HEK293 (cell line): ENCODE measurements around the gene TIAM2.

Experiments used
- BCL11B ChIP-seq: fragments of 450-650 bp; formaldehyde crosslinking; IDR thresholded peaks from 2 replicates; pipeline ENCODE4 v1.5.1; 2016; ENCODE audit warnings: low read depth, missing biosample characterization, missing genetic modification characterization
- CTCF ChIP-seq: fragments of 450-650 bp; formaldehyde crosslinking; IDR thresholded peaks from 2 replicates; pipeline ENCODE4 v1.5.1; 2016; ENCODE audit warnings: missing biosample characterization, missing genetic modification characterization
- GFI1B ChIP-seq: fragments of 450-650 bp; formaldehyde crosslinking; IDR thresholded peaks from 2 replicates; pipeline ENCODE4 v1.5.1; 2016; ENCODE audit warnings: missing biosample characterization, missing genetic modification characterization
- GLIS1 ChIP-seq: fragments of 450-650 bp; formaldehyde crosslinking; IDR thresholded peaks from 2 replicates; pipeline ENCODE4 v1.5.1; 2016; ENCODE audit warnings: missing biosample characterization, missing genetic modification characterization
- KLF10 ChIP-seq: fragments of 450-650 bp; IDR thresholded peaks from 2 replicates; pipeline ENCODE4 v1.5.1; 2018; ENCODE audit warnings: missing biosample characterization, mild to moderate bottlenecking, missing genetic modification characterization
- PRDM10 ChIP-seq: fragments of 450-650 bp; formaldehyde crosslinking; IDR thresholded peaks from 2 replicates; pipeline ENCODE4 v1.5.1; 2016; ENCODE audit warnings: missing biosample characterization, missing genetic modification characterization
- TSHZ1 ChIP-seq: fragments of 450-650 bp; formaldehyde crosslinking; IDR thresholded peaks from 2 replicates; pipeline ENCODE4 v1.5.1; 2016; ENCODE audit warnings: missing biosample characterization, missing genetic modification characterization, borderline replicate concordance
- ZBTB11 ChIP-seq: fragments of 450-650 bp; formaldehyde crosslinking; conservative IDR thresholded peaks from 2 replicates; pipeline ENCODE4 v1.5.1; 2016; ENCODE audit warnings: low read depth, missing biosample characterization, missing genetic modification characterization
- ZBTB20 ChIP-seq: fragments of 450-650 bp; formaldehyde crosslinking; IDR thresholded peaks from 2 replicates; pipeline ENCODE4 v1.5.1; 2016; ENCODE audit warnings: missing biosample characterization, missing genetic modification characterization
- ZFHX2 ChIP-seq: fragments of 450-650 bp; formaldehyde crosslinking; conservative IDR thresholded peaks from 2 replicates; pipeline ENCODE4 v1.5.1; 2016; ENCODE audit warnings: missing biosample characterization, missing genetic modification characterization
- ZNF146 ChIP-seq: fragments of 450-650 bp; formaldehyde crosslinking; IDR thresholded peaks from 2 replicates; pipeline ENCODE4 v1.5.1; 2016; ENCODE audit warnings: missing biosample characterization, missing genetic modification characterization
- ZNF157 ChIP-seq: fragments of 450-650 bp; formaldehyde crosslinking; IDR thresholded peaks from 2 replicates; pipeline ENCODE4 v1.5.1; 2016; ENCODE audit warnings: missing biosample characterization, missing genetic modification characterization
- ZNF174 ChIP-seq: fragments of 450-650 bp; formaldehyde crosslinking; IDR thresholded peaks from 2 replicates; pipeline ENCODE4 v1.5.0; 2017; ENCODE audit warnings: missing biosample characterization, mild to moderate bottlenecking, missing genetic modification characterization
- ZNF223 ChIP-seq: fragments of 450-650 bp; formaldehyde crosslinking; IDR thresholded peaks from 2 replicates; pipeline ENCODE4 v1.5.1; 2016; ENCODE audit warnings: missing biosample characterization, missing genetic modification characterization
- ZNF266 ChIP-seq: fragments of 450-650 bp; formaldehyde crosslinking; IDR thresholded peaks from 2 replicates; pipeline ENCODE4 v1.5.1; 2016; ENCODE audit warnings: missing biosample characterization, missing genetic modification characterization, low read depth
- ZNF274 ChIP-seq, 2 experiments: fragments of 200-500 bp in 1 of 2; fragments of 450-650 bp in 1 of 2; sonication (Bioruptor generic) in 1 of 2; formaldehyde crosslinking in 1 of 2; IDR thresholded peaks; 2 replicates each; pipeline versions ENCODE4 v1.5.1 to v1.6.1; 2014 to 2016; ENCODE audit warnings: borderline replicate concordance in 1 of 2, inconsistent platforms in 1 of 2, low read length in 1 of 2, missing biosample characterization in 1 of 2, missing genetic modification characterization in 1 of 2
- ZNF391 ChIP-seq: fragments of 450-650 bp; formaldehyde crosslinking; IDR thresholded peaks from 2 replicates; pipeline ENCODE4 v1.5.1; 2016; ENCODE audit warnings: low read depth, missing biosample characterization, missing genetic modification characterization, borderline replicate concordance
- ZNF426 ChIP-seq: fragments of 450-650 bp; formaldehyde crosslinking; IDR thresholded peaks from 2 replicates; pipeline ENCODE4 v1.5.1; 2017; ENCODE audit warnings: missing biosample characterization, missing genetic modification characterization, mild to moderate bottlenecking, inconsistent platforms, moderate library complexity
- ZNF433 ChIP-seq: fragments of 450-650 bp; formaldehyde crosslinking; IDR thresholded peaks from 2 replicates; pipeline ENCODE4 v1.5.1; 2016; ENCODE audit warnings: missing biosample characterization, missing genetic modification characterization, low read depth
- ZNF514 ChIP-seq: fragments of 450-650 bp; formaldehyde crosslinking; IDR thresholded peaks from 2 replicates; pipeline ENCODE4 v1.5.1; 2016; ENCODE audit warnings: missing biosample characterization, missing genetic modification characterization
- ZNF561 ChIP-seq: fragments of 450-650 bp; IDR thresholded peaks from 2 replicates; pipeline ENCODE4 v1.5.1; 2018; ENCODE audit warnings: missing biosample characterization, missing genetic modification characterization, borderline replicate concordance
- ZNF596 ChIP-seq: fragments of 450-650 bp; IDR thresholded peaks from 2 replicates; pipeline ENCODE4 v1.5.0; 2018; ENCODE audit warnings: missing biosample characterization, mild to moderate bottlenecking, missing genetic modification characterization, moderate library complexity
- ZNF645 ChIP-seq: fragments of 450-650 bp; formaldehyde crosslinking; IDR thresholded peaks from 2 replicates; pipeline ENCODE4; 2016; ENCODE audit warnings: missing biosample characterization, missing genetic modification characterization
- ZNF707 ChIP-seq: fragments of 450-650 bp; formaldehyde crosslinking; IDR thresholded peaks from 2 replicates; pipeline ENCODE4 v1.5.1; 2016; ENCODE audit warnings: missing biosample characterization, missing genetic modification characterization
- ZNF768 ChIP-seq: fragments of 450-650 bp; formaldehyde crosslinking; IDR thresholded peaks from 2 replicates; pipeline ENCODE4 v1.5.1; 2018; ENCODE audit warnings: missing biosample characterization, mild to moderate bottlenecking, missing genetic modification characterization
- ZNF776 ChIP-seq: fragments of 450-650 bp; formaldehyde crosslinking; IDR thresholded peaks from 2 replicates; pipeline ENCODE4 v1.5.0; 2017; ENCODE audit warnings: missing biosample characterization, missing genetic modification characterization, borderline replicate concordance

The TIAM2 gene

GRCh38 chr6:155174576-155175211 lies 179.6 kb downstream of the TIAM2 start (continued):
- TF ChIP-seq ZNF157: no peak
- peak; percentile 62; the same call in 1 of the 2 replicates for TF ChIP-seq CTCF
- TF ChIP-seq ZNF266: no peak
- TF ChIP-seq ZNF146 (tag by site-specific recombination): no peak
- no peak for TF ChIP-seq PRDM10
- no peak for TF ChIP-seq BCL11B (tag by site-specific recombination)
- TF ChIP-seq ZFHX2: peak; percentile 45
- no peak for TF ChIP-seq ZNF274 (IDR thresholded peaks at IDR 0.05; ENCODE audit: low read length)
- no peak for TF ChIP-seq ZNF274 (tag by site-specific recombination; IDR thresholded peaks at IDR 0.05; ENCODE audit: borderline replicate concordance)
- no peak for TF ChIP-seq ZNF645 (tag by site-specific recombination)
- TF ChIP-seq GFI1B (tag by site-specific recombination): no peak
- no peak for TF ChIP-seq KLF10 (tag by site-specific recombination)
- no peak for TF ChIP-seq ZNF776 (tag by site-specific recombination)
- TF ChIP-seq ZNF596 (tag by site-specific recombination): no peak
- TF ChIP-seq TSHZ1 (tag by site-specific recombination): no peak
- TF ChIP-seq GLIS1 (tag by site-specific recombination): peak; percentile 54; the same call in 1 of the 2 replicates
- TF ChIP-seq ZNF768: no peak
- TF ChIP-seq ZNF391: no peak
- TF ChIP-seq ZNF707 (tag by site-specific recombination): no peak
- peak; percentile 94 for TF ChIP-seq ZNF561
- TF ChIP-seq ZBTB11 (tag by site-specific recombination): no peak
- no peak for TF ChIP-seq ZNF514
- no peak for TF ChIP-seq ZNF174
- no peak for TF ChIP-seq ZNF426 (tag by site-specific recombination)
- TF ChIP-seq ZNF433 (tag by site-specific recombination): no peak
- TF ChIP-seq ZNF223 (tag by site-specific recombination): no peak
- TF ChIP-seq ZBTB20: no peak
